Prostate gland (tissue), 2 donors: ENCODE measurements around the gene NPC1L1.

ENCODE experiments used
- POLR2AphosphoS5 ChIP-seq: sonication (generic); formaldehyde crosslinking; IDR thresholded peaks from one replicate; pipeline ENCODE4 v1.6.1; 2017; ENCODE audit warnings: antibody characterized with exemption
- TF ChIP-seq, protein P1 (sequence below), 4 experiments: fragments of 200-600 bp in 2 of 4; fragments of 450-650 bp in 2 of 4; sonication (generic) in 2 of 4; IDR thresholded peaks; 1 replicate in 3 of 4; 2 replicates in 1 of 4; pipeline ENCODE4 v1.5.1; 2016 to 2019; ENCODE audit warnings: antibody characterized with exemption in 4 of 4, mild to moderate bottlenecking in 2 of 4, moderate library complexity in 2 of 4

DNA sequence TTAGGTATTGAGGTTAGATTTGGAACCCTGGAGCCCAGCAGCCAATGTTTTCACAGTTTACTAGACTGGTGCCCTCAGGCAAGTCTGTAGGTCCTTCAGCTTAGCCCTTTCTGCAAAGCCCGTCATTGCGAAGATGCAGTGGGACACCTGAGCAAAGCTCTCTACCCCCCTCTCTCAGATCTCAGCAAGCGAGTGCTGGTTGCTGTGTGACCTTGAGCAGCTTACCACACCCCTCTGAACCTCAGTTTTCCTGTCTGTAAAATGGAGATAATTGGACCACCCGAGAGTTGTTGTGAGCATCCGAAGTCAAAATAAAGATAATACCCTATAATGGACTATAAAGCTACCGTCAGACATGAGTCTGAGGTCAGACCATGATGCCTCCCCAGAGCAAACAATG lies 3.7 kb downstream of the NPC1L1 start:
- TF ChIP-seq, protein P1, sequence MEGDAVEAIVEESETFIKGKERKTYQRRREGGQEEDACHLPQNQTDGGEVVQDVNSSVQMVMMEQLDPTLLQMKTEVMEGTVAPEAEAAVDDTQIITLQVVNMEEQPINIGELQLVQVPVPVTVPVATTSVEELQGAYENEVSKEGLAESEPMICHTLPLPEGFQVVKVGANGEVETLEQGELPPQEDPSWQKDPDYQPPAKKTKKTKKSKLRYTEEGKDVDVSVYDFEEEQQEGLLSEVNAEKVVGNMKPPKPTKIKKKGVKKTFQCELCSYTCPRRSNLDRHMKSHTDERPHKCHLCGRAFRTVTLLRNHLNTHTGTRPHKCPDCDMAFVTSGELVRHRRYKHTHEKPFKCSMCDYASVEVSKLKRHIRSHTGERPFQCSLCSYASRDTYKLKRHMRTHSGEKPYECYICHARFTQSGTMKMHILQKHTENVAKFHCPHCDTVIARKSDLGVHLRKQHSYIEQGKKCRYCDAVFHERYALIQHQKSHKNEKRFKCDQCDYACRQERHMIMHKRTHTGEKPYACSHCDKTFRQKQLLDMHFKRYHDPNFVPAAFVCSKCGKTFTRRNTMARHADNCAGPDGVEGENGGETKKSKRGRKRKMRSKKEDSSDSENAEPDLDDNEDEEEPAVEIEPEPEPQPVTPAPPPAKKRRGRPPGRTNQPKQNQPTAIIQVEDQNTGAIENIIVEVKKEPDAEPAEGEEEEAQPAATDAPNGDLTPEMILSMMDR (IDR thresholded peaks at IDR 0.05) = no peak
- no peak for TF ChIP-seq POLR2AphosphoS5
